ENCODE results near the gene LRRC9.

LRRC9 gene

DNA sequence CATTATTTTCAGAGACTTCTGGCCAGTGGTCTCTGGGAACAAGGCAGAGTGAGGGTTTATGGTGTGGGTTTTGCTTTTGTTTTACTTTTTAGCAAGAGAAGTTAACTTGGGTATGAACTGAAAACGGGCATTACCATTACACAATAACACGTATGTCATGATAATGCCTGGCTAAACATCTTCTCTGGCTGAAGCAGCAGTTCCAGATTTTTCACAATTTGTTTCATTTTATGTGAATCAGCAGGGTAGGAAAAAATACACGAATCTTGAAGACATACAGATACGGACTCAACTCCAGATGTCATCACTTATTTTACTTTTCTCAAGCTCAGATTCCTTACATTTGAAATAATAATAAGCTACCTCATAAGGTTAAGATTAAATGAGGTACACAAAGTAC is 169.3 kb downstream of the LRRC9 start:
- TF ChIP-seq, protein P1, sequence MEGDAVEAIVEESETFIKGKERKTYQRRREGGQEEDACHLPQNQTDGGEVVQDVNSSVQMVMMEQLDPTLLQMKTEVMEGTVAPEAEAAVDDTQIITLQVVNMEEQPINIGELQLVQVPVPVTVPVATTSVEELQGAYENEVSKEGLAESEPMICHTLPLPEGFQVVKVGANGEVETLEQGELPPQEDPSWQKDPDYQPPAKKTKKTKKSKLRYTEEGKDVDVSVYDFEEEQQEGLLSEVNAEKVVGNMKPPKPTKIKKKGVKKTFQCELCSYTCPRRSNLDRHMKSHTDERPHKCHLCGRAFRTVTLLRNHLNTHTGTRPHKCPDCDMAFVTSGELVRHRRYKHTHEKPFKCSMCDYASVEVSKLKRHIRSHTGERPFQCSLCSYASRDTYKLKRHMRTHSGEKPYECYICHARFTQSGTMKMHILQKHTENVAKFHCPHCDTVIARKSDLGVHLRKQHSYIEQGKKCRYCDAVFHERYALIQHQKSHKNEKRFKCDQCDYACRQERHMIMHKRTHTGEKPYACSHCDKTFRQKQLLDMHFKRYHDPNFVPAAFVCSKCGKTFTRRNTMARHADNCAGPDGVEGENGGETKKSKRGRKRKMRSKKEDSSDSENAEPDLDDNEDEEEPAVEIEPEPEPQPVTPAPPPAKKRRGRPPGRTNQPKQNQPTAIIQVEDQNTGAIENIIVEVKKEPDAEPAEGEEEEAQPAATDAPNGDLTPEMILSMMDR (conservative IDR thresholded peaks at IDR 0.05; ENCODE audit: low read depth, low read length): no peak
- no peak for DNase-seq (ENCODE audit: low read depth)
- no peak overlapping the region for H3K4me3 ChIP-seq (ENCODE audit: low read depth, low read length)

DNA sequence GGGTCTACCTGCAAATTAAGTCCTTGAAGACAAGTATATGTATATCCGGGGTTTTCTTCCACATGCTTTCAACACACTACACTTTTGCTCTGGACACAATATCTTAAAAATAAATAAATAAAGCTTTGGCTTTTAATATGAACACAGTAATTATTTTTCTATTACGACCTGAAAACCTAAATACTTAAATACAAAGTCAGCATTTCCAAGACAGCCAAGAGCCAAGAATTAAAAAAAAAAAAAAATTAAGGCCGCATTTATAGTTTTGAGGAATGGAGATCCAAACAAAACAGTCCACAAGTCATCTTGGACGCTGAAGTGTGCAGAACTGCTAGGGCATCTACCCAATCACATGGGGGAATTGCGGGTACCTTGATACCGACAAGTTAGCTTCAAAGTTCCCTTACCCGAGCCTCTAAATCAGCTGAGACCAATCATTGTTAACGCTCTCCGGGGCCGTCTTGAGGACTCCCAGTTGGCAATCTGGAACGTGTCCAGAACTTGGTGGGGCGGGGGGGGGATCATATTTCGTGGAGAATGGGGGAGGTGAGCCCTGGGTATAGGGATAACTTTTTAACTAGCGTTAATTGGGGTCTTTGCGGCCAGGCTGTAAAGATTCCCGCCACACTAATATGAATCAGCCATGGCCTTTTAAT is 171.0 kb downstream of the LRRC9 start:
- DNase-seq (ENCODE audit: low read depth): peak; percentile 90
- TF ChIP-seq, protein P1 (conservative IDR thresholded peaks at IDR 0.05; ENCODE audit: low read depth, low read length): no peak
- peak overlapping the region; percentile 82 for H3K4me3 ChIP-seq (ENCODE audit: low read depth, low read length)

DNA sequence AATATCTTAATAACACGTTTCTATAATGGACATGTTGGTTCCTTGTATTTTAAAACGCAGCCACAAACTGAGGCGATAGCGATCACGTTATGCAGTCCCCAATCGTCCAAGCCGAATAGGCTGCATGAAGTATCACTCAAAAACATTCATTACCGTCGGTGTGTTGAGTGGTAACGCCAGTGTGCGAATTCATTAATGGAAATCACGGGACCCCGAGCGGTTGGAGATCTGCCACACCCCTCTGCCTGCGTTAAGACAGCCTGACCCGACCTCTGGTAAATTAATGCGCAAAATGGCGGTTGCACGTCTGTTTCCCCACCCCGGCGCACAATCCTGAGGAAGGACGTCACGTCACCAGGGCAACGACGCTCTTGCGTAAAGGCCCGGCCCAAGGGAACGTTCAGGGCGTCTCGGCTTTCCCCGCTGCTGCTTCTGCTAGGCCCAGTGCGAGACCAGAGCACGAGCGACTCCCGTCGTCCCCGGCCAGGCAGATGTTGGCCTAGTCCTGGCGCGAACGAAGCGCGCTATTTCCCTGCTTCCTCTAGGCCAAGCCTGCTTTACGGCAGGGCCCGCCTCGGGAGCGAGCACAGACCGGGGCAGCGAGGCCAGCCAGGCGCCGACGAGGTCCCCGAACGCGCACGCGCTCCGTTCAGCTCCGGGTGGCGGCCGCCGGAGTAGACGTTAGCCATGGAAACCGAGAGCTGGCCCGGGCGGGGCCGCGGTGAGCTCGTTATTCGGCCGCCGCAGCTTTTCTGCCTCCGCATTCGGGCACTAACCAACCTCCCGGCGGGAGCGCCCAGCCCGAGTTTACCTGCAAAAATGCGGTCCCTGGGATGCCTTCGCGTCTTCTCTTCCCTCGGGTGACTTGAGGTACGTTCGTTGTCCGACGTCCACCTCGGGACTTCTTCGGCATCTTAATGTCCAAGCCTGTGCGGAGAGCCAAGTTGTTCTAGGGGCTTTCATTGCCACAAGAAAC is 171.9 kb downstream of the LRRC9 start, which contains the start of gene PCNX4:
Gene PCNX4, plus strand, starts transcription at position 374 of the 976 bp plus-strand sequence. CDS start 15,716 bp downstream, outside the sequence.
- peak; percentile 100 for DNase-seq (ENCODE audit: low read depth)
- TF ChIP-seq, protein P1 (conservative IDR thresholded peaks at IDR 0.05; ENCODE audit: low read depth, low read length): no peak
- peak within 1 kb of the TSS; percentile 82 for H3K4me3 ChIP-seq (ENCODE audit: low read depth, low read length)

DNA sequence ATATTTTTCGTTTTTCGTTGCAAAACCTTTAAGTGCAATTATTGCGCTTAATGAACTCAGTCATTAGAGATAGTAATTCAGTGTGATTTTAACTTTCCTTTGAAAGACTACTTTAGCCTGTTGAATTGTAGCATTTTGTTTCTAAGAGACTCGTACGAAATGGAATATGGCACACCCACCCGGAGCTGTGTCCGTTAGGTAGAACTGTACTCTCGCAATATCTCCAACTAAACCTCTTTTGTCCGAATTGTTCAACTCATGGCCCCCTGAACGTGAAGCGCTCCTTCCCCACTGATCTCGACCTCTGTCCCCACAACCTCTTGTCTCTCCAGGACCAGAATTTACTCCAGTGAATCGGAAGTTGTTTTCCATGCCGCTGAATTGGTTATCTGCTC is 172.6 kb downstream of the LRRC9 start:
- peak; percentile 59 for DNase-seq (ENCODE audit: low read depth)
- TF ChIP-seq, protein P1 (conservative IDR thresholded peaks at IDR 0.05; ENCODE audit: low read depth, low read length): no peak
- H3K4me3 ChIP-seq (ENCODE audit: low read depth, low read length): peak overlapping the region; percentile 82

DNA sequence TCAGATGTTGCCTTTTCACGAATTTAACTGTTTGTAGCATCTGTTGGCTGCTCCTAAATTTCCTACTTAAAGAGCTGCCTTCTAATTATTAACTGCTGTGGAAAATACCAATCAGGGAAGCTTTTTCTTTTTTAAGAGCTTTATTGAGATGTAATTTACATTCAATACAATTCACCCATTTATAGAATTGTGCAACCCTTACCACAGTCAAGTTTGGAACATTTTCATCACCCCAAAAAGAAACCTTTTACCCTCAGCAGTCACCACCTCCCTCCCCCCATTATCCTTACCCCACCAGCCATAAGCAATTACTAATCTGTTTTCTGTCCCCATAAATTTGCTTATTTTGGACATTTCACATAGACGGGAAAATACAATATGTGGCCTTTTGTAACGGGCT is 173.1 kb downstream of the LRRC9 start:
- peak overlapping the region; percentile 82 for H3K4me3 ChIP-seq (ENCODE audit: low read depth, low read length)
- DNase-seq (ENCODE audit: low read depth): peak; percentile 20
- TF ChIP-seq, protein P1 (conservative IDR thresholded peaks at IDR 0.05; ENCODE audit: low read depth, low read length): no peak

DNA sequence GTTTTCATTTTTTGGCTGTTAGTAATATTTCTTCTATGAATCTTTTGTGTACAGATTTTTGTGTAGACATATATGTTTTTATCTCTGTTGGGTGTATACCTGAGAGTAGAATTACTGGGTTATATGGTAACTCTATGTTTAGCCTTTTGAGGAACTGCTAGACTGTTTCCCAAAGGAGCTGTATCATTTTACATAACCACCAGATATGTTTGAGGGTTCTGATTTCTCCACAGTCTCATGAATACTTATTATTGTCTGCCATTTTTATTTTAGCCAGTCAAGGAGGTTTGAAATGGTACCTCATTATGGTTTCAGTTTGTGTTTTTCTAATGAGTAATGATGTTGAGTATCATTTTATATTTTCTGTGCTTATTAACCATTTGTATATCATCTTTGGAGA is 173.7 kb downstream of the LRRC9 start:
- TF ChIP-seq, protein P1 (conservative IDR thresholded peaks at IDR 0.05; ENCODE audit: low read depth, low read length): no peak
- H3K4me3 ChIP-seq (ENCODE audit: low read depth, low read length): peak overlapping the region; percentile 82
- DNase-seq (ENCODE audit: low read depth): peak; percentile 39

Data from choroid plexus epithelial cell (primary cell).